A673 (cell line): ENCODE results near the gene TTC9B. TPM values are rescaled to one million over a fixed set of nuclear protein-coding genes. Genes with fewer than 3 reads are reported as not detected.
"Not testable (repeated sequence)": the region's sequence is repeated elsewhere in the genome, so short reads cannot be mapped to it uniquely, and the experiment has no call there.

Experiments
- BruUV-seq: library from RNA; stranded (reverse); fragments of 400-500 nt; replicated peaks from 2 replicates; lab custom pipeline; 2021; lab: Mats Ljungman, UMichigan
- CTCF ChIA-PET: fragments of 300-600 bp; sonication (Branson Sonifier 250); formaldehyde crosslinking; loops from one replicate; lab custom pipeline; 2022; ENCODE audit warnings: antibody characterized with exemption; lab: Charles Lee
- POLR2A ChIA-PET: fragments of 300-600 bp; sonication (Branson Sonifier 250); formaldehyde crosslinking; loops from one replicate; lab custom pipeline; 2022; ENCODE audit warnings: antibody characterized with exemption; ENCODE audit not compliant: low non-redundant PET; lab: Charles Lee
- DNase-seq: peaks from one replicate; pipeline ENCODE4 v3.0.0-alpha.2; 2015; ENCODE audit warnings: low spot score
- H3K27ac ChIP-seq: fragments of 200-600 bp; sonication (generic); 2 replicates; pipeline ENCODE4 v1.5.1; 2016; ENCODE audit warnings: mixed run types, low read depth, mild to moderate bottlenecking, mixed read lengths, antibody characterized with exemption, low read length; ENCODE audit not compliant: poor library complexity, severe bottlenecking
- H3K27me3 ChIP-seq: fragments of 200-600 bp; sonication (generic); replicated peaks from 2 replicates; pipeline ENCODE4 v1.6.1; 2017; ENCODE audit warnings: mixed run types, low read depth, mild to moderate bottlenecking, mixed read lengths, antibody characterized with exemption, low read length; ENCODE audit not compliant: insufficient read depth, poor library complexity
- H3K36me3 ChIP-seq: fragments of 200-600 bp; sonication (generic); 2 replicates; pipeline ENCODE4 v1.6.1; 2016; ENCODE audit warnings: mixed run types, mild to moderate bottlenecking, mixed read lengths, antibody characterized with exemption, low read length; ENCODE audit not compliant: insufficient read depth, poor library complexity, severe bottlenecking
- H3K4me1 ChIP-seq: fragments of 200-600 bp; sonication (generic); 2 replicates; pipeline ENCODE4 v1.6.1; 2017; ENCODE audit warnings: mixed run types, mild to moderate bottlenecking, mixed read lengths, antibody characterized with exemption, low read length; ENCODE audit not compliant: insufficient read depth, poor library complexity, severe bottlenecking
- H3K4me3 ChIP-seq: fragments of 200-600 bp; sonication (generic); 2 replicates; pipeline ENCODE4 v1.5.1; 2016; ENCODE audit warnings: low read depth, mixed run types, mild to moderate bottlenecking, mixed read lengths, low read length; ENCODE audit not compliant: poor library complexity, severe bottlenecking
- H3K9me3 ChIP-seq: fragments of 200-600 bp; sonication (generic); 2 replicates; pipeline ENCODE4 v1.6.1; 2016; ENCODE audit warnings: mixed run types, low read depth, mild to moderate bottlenecking, mixed read lengths, antibody characterized with exemption, low read length; ENCODE audit not compliant: poor library complexity, severe bottlenecking
- EZH2 ChIP-seq: fragments of 200-600 bp; sonication (generic); IDR thresholded peaks from 2 replicates; pipeline ENCODE4 v1.6.1; 2017; ENCODE audit warnings: borderline replicate concordance, low read depth, mild to moderate bottlenecking, mixed read lengths, antibody characterized with exemption, low read length; ENCODE audit not compliant: poor library complexity, severe bottlenecking
- intact Hi-C: fragments of 100-400 bp; cut with micrococcal nuclease; formaldehyde crosslinking; loops from one replicate; pipeline ENCODE4 v1.10.0; 2022; ENCODE audit not compliant: unreplicated experiment
- total RNA-seq: library from RNA; stranded (reverse); gene quantifications from 2 replicates; pipeline ENCODE4 v1.2.3, GENCODE V29; 2021
- TF ChIP-seq, protein P1 (sequence below): fragments of 300-800, 200-600 bp; sonication (generic); conservative IDR thresholded peaks from 2 replicates; pipeline ENCODE4 v1.5.1; 2017; ENCODE audit warnings: low read depth, mild to moderate bottlenecking, antibody characterized with exemption, low read length, moderate library complexity, mixed read lengths

Gene TTC9B
- total RNA-seq, 1 experiment from 2014 or later = not detected

- Histone ChIP-seq H3K9me3 (no peaks in the 10 kb centered on the region), H3K27me3 (no peaks in the 10 kb centered on the region), H3K4me1 (no peaks in the 10 kb centered on the region), H3K36me3 (no peaks in the 10 kb centered on the region), H3K4me3 (no peak overlapping the region), H3K27ac (no peak overlapping the region)
- ChIA-PET CTCF (no interaction called here), POLR2A (no interaction called here)
- DNase-seq = no peak
- no TSS peak for BruUV-seq
- intact Hi-C loops = no loop called here
- TF ChIP-seq, protein P1, sequence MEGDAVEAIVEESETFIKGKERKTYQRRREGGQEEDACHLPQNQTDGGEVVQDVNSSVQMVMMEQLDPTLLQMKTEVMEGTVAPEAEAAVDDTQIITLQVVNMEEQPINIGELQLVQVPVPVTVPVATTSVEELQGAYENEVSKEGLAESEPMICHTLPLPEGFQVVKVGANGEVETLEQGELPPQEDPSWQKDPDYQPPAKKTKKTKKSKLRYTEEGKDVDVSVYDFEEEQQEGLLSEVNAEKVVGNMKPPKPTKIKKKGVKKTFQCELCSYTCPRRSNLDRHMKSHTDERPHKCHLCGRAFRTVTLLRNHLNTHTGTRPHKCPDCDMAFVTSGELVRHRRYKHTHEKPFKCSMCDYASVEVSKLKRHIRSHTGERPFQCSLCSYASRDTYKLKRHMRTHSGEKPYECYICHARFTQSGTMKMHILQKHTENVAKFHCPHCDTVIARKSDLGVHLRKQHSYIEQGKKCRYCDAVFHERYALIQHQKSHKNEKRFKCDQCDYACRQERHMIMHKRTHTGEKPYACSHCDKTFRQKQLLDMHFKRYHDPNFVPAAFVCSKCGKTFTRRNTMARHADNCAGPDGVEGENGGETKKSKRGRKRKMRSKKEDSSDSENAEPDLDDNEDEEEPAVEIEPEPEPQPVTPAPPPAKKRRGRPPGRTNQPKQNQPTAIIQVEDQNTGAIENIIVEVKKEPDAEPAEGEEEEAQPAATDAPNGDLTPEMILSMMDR = no peak
- no peak for TF ChIP-seq EZH2
These were observed 40.7 kb downstream of the TTC9B start for GRCh38 chr19:40177286-40178070.

DNA sequence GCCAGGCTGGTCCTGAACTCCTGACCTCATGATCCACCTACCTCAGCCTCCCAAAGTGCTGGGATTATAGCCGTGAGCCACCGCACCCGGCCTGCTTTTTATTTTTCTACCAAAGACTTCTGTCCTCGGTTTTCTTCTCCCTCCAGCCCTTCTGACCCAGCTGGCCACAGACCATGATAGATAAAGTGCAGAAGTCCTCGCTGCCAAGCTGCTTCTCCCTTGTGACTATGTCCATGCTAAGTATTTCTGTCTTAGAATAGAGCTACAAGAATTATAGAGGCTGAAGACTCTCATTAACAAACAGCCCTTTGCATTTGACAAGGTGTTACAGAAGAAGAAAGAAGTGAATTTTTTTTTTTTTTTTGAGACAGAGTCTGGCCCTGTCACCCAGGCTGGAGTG is 42.4 kb downstream of the TTC9B start:
- Histone ChIP-seq H3K9me3 (no peaks in the 10 kb centered on the region), H3K27ac (no peak overlapping the region), H3K4me1 (no peaks in the 10 kb centered on the region), H3K36me3 (no peaks in the 10 kb centered on the region), H3K27me3 (no peaks in the 10 kb centered on the region), H3K4me3 (no peak overlapping the region)
- POLR2A ChIA-PET = interaction anchor here (0.6 kb wide), 1 partner anchor 32 kb away, joined by 5 read pairs; no protein-coding TSS in a partner anchor
- CTCF ChIA-PET = interaction anchor here (0.7 kb wide), 1 partner anchor 399 kb away, joined by 5 read pairs; no protein-coding TSS in a partner anchor
- intact Hi-C loops = no loop called here
- no TSS peak for BruUV-seq
- DNase-seq = no peak
- TF ChIP-seq EZH2 = no peak
- TF ChIP-seq, protein P1 = no peak

GRCh38 chr19:40174092-40174491 is 44.1 kb downstream of the TTC9B start:
- H3K27ac ChIP-seq = no peak overlapping the region
- H3K4me3 ChIP-seq = no peak overlapping the region
- BruUV-seq = no TSS peak
- intact Hi-C loops = no loop called here
- CTCF ChIA-PET = interaction anchor here (0.6 kb wide), 2 partner anchors 8 to 89 kb away, joined by 3 read pairs; no protein-coding TSS in a partner anchor
- no peak for DNase-seq
- H3K27me3 ChIP-seq = no peaks in the 10 kb centered on the region
- H3K9me3 ChIP-seq = no peaks in the 10 kb centered on the region
- no peaks in the 10 kb centered on the region for H3K4me1 ChIP-seq
- no peaks in the 10 kb centered on the region for H3K36me3 ChIP-seq
- POLR2A ChIA-PET = no interaction called here
- no peak for TF ChIP-seq EZH2
- TF ChIP-seq, protein P1 = no peak

GRCh38 chr19:40171293-40171692 is 46.9 kb downstream of the TTC9B start:
- H3K27me3 ChIP-seq, intact Hi-C loops: not testable (repeated sequence)

DNA sequence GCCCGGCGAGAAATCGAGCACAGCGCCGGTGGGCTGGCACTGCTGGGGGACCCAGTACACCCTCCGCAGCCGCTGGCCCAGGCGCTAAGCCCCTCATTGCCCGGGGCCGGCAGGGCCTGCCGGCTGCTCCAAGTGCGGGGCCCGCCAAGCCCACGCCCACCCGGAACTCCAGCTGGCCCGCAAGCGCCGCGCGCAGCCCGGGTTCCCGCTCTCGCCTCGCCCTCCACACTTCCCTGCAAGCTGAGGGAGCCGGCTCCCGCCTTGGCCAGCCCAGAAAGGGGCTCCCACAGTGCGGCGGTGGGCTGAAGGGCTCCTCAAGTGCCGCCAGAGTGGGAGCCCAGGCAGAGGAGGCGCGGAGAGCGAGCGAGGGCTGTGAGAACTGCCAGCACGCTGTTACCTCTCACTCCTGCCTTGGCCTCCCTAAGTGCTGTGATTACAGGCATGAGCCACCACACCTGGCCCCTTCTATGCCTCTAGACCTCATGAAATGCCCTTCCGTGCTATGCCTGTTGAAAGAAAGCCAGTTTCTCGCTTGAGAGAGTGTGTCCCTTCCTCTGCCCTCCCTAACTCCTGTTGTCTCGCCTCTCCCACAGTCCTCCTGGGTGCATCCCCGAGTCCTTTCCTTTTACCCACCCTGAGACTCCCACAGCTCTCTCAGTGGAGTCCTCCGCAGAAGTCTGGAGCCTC is 47.7 kb downstream of the TTC9B start:
- H3K36me3 ChIP-seq, H3K4me3 ChIP-seq, BruUV-seq, H3K9me3 ChIP-seq, H3K4me1 ChIP-seq, CTCF ChIA-PET, H3K27ac ChIP-seq, DNase-seq, intact Hi-C loops, H3K27me3 ChIP-seq, POLR2A ChIA-PET: not testable (repeated sequence)

More at GRCh38 chr19:40171293-40171692, 46.9 kb downstream of the TTC9B start:
- POLR2A ChIA-PET, H3K27ac ChIP-seq, CTCF ChIA-PET, DNase-seq, H3K36me3 ChIP-seq, BruUV-seq, H3K9me3 ChIP-seq, H3K4me1 ChIP-seq, H3K4me3 ChIP-seq: not testable (repeated sequence)
